Liver (tissue), 3 donors: ENCODE data around the gene CCM2.

Source experiments
- CTCF ChIP-seq: fragments of 150-350 bp; IDR thresholded peaks from 2 replicates; pipeline ENCODE4 v1.5.1; 2017; ENCODE audit warnings: improper control_type of control experiment, low read depth, low read length; ENCODE audit not compliant: missing input control
- REST ChIP-seq: IDR thresholded peaks from 2 replicates; pipeline ENCODE4 v1.6.1; 2016; ENCODE audit warnings: antibody characterized with exemption, mild to moderate bottlenecking
- RXRA ChIP-seq, 2 donors: IDR thresholded peaks; 2 replicates each; pipeline ENCODE4 v1.6.1; 2017 to 2018; ENCODE audit warnings: antibody characterized with exemption in 2 of 2, mild to moderate bottlenecking in 1 of 2
- TAF1 ChIP-seq: conservative IDR thresholded peaks from 2 replicates; pipeline ENCODE4 v1.6.1; 2016; ENCODE audit warnings: antibody characterized with exemption, mild to moderate bottlenecking
- ZBTB33 ChIP-seq: IDR thresholded peaks from 2 replicates; pipeline ENCODE4 v1.6.1; 2016; ENCODE audit warnings: antibody characterized with exemption
- donor health status: healthy.
- donor health status: healthy.

- TF ChIP-seq CTCF (no peak), ZBTB33 (no peak), REST (no peak), RXRA (IDR thresholded peaks at IDR 0.05) (no peak), TAF1 (no peak)
Measured at GRCh38 chr7:44976746-44977196, 23.2 kb upstream of the CCM2 start.
